Activated naive CD8-positive, alpha-beta T cell treated with anti-CD3 and anti-CD28 coated beads, Interleukin-2, amount 10 ng/mL, durations not matched to agents 7 days and 5 days (primary cell): Measurements from ENCODE around the gene ADK. TPM values are rescaled to one million over a fixed set of nuclear protein-coding genes. Genes with fewer than 3 reads are reported as not detected.

Experiments
- ATAC-seq: fragments of 150-1000 bp; cut with Tn5 transposase; one replicate; pipeline ENCODE4 v1.10.0; 2021; ENCODE audit warnings: low read depth, moderate library complexity
- POLR2A ChIA-PET: fragments of 350-600 bp; sonication (Branson Sonifier 250); formaldehyde crosslinking; loops from one replicate; lab custom pipeline; 2021; ENCODE audit warnings: antibody characterized with exemption; lab: Charles Lee
- DNase-seq: peaks from one replicate; pipeline ENCODE4 v3.0.0; 2021
- H3K27ac Mint-ChIP-seq: one replicate; pipeline ENCODE4 v1.8.0; 2022; ENCODE audit warnings: mild to moderate bottlenecking, mixed read lengths
- H3K27me3 Mint-ChIP-seq: one replicate; pipeline ENCODE4 v1.8.0; 2022; ENCODE audit warnings: mild to moderate bottlenecking, moderate library complexity, mixed read lengths
- H3K36me3 Mint-ChIP-seq: one replicate; pipeline ENCODE4 v1.8.0; 2021; ENCODE audit warnings: mild to moderate bottlenecking, mixed read lengths
- H3K4me1 Mint-ChIP-seq: one replicate; pipeline ENCODE4 v1.8.0; 2021; ENCODE audit warnings: mixed read lengths
- H3K4me3 Mint-ChIP-seq: one replicate; pipeline ENCODE4 v1.8.0; 2022; ENCODE audit warnings: mild to moderate bottlenecking, moderate library complexity, mixed read lengths
- H3K9me3 Mint-ChIP-seq: one replicate; pipeline ENCODE4 v1.8.0; 2021; ENCODE audit warnings: mixed read lengths
- total RNA-seq, 2 experiments: library from RNA; stranded (reverse); gene quantifications; one replicate each; pipeline ENCODE4 v1.2.3, GENCODE V29; 2021

Gene ADK
- total RNA-seq, 2 experiments from 2014 or later: 31.6 to 37.9 TPM

- peaks cover 6% of the 10 kb centered on the region for H3K9me3 Mint-ChIP-seq
- peaks cover 1% of the 10 kb centered on the region for H3K4me1 Mint-ChIP-seq
- peaks cover 16% of the 10 kb centered on the region for H3K36me3 Mint-ChIP-seq
- POLR2A ChIA-PET: no interaction called here
- no peaks in the 10 kb centered on the region for H3K27me3 Mint-ChIP-seq
- DNase-seq (no peak), ATAC-seq (no peak)
- H3K4me3 Mint-ChIP-seq: no peak overlapping the region
- no peak overlapping the region for H3K27ac Mint-ChIP-seq
These were observed 492.0 kb downstream of the ADK start for GRCh38 chr10:74642901-74643595.

DNA sequence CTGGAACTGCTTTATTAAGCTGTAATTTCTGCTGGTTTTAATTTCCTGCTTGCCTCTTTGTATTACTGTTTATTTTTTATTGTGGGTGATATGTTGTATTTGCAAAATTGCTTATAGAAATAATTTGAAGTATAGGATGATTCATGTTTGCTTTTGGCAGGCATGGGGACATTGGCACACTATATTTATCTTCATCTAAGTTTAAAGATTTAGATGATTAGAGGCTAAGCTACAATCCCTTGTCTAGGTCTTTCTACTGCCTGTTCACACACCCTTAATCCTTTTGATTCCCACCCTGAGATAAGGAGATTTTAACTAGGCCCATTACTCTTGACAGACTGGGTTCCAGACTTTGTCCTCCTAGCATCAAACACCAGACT lies 492.6 kb downstream of the ADK start:
- Mint-ChIP-seq H3K4me1 (peaks cover 1% of the 10 kb centered on the region), H3K4me3 (no peak overlapping the region), H3K9me3 (peaks cover 6% of the 10 kb centered on the region), H3K27me3 (no peaks in the 10 kb centered on the region), H3K27ac (no peak overlapping the region), H3K36me3 (peaks cover 17% of the 10 kb centered on the region)
- DNase-seq: no peak
- no peak for ATAC-seq
- POLR2A ChIA-PET: no interaction called here

DNA sequence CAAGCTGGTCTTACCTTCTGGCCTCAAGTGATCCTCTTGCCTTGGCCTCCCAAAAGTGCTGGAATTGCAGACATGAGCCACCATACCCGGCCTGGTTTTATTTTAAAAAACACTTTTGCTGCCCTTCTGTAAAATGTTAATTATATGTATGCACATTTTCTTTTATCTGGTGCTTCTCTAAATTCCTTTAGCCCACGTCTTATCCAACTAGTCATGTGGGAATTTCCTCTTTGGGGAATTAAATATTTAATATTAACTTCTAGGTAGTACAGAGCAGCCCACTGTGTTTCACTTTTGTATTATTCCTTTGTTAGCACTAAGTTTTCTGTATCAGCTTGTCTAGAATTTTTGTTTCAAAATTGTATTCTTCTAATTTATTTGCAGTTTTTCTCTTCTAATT lies 493.7 kb downstream of the ADK start:
- H3K4me1 Mint-ChIP-seq: peaks cover 1% of the 10 kb centered on the region
- POLR2A ChIA-PET: no interaction called here

GRCh38 chr10:74645692-74646091 lies 494.7 kb downstream of the ADK start:
- ATAC-seq: no peak
- no peak overlapping the region for H3K4me3 Mint-ChIP-seq
- peaks cover 19% of the 10 kb centered on the region for H3K36me3 Mint-ChIP-seq
- H3K27me3 Mint-ChIP-seq: no peaks in the 10 kb centered on the region
- POLR2A ChIA-PET: no interaction called here
- H3K4me1 Mint-ChIP-seq: peaks cover 1% of the 10 kb centered on the region
- no peak overlapping the region for H3K27ac Mint-ChIP-seq
- DNase-seq: no peak
- H3K9me3 Mint-ChIP-seq: peaks cover 9% of the 10 kb centered on the region

More for the DNA sequence above, 493.7 kb downstream of the ADK start:
- no peak overlapping the region for H3K27ac Mint-ChIP-seq
- no peak overlapping the region for H3K4me3 Mint-ChIP-seq
- DNase-seq (no peak), ATAC-seq (no peak)
- H3K27me3 Mint-ChIP-seq: no peaks in the 10 kb centered on the region
- H3K36me3 Mint-ChIP-seq: peaks cover 17% of the 10 kb centered on the region
- peaks cover 8% of the 10 kb centered on the region for H3K9me3 Mint-ChIP-seq

DNA sequence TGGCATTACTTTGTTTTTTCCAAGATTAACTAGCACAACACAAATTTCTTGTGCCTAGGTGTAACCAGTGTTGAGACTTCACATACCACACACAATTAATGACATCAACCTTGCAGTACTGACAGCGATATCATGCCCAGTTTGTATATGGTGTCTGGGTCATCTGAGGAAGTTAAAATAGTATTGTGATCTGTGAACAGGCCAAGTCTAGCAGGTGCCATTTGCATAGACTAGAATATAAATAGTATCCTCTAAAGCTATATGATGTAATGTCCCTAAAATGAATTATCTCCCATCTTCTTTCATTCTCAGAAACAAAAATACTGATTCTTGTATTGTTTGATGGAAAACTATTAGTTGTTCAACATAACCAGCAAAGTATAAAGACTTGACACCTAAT lies 499.6 kb downstream of the ADK start:
- Mint-ChIP-seq H3K4me3 (no peak overlapping the region), H3K4me1 (no peaks in the 10 kb centered on the region), H3K9me3 (peaks cover 3% of the 10 kb centered on the region), H3K27me3 (no peaks in the 10 kb centered on the region), H3K36me3 (peaks cover 15% of the 10 kb centered on the region), H3K27ac (no peak overlapping the region)
- ATAC-seq: no peak
- POLR2A ChIA-PET: no interaction called here
- no peak for DNase-seq

DNA sequence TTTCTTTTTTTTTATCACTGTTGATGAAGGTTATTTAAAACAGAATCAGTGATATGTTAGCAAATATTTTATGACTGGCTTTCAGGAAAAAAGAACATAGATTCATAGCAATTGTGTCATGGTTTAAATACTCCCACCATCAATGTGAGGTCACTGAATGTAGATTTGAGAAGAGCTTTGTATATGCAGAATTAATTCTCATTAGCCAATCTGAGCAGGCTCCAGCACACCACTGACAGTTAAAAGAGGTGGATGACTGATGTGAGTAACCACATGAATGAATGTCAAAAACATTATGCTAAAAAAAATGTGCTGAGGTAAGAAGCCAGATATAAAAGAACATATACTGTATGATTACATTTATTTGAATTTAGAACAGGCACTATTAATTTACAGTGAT lies 500.5 kb downstream of the ADK start:
- POLR2A ChIA-PET: no interaction called here
- DNase-seq: no peak

GRCh38 chr10:74652664-74653063 lies 501.6 kb downstream of the ADK start:
- H3K27ac Mint-ChIP-seq: no peak overlapping the region
- no peaks in the 10 kb centered on the region for H3K27me3 Mint-ChIP-seq
- peaks cover 3% of the 10 kb centered on the region for H3K9me3 Mint-ChIP-seq
- no peak for DNase-seq
- peaks cover 15% of the 10 kb centered on the region for H3K36me3 Mint-ChIP-seq
- POLR2A ChIA-PET: no interaction called here
- no peaks in the 10 kb centered on the region for H3K4me1 Mint-ChIP-seq
- no peak overlapping the region for H3K4me3 Mint-ChIP-seq
- no peak for ATAC-seq

More for the DNA sequence above, 500.5 kb downstream of the ADK start:
- Mint-ChIP-seq H3K27ac (no peak overlapping the region), H3K4me1 (no peaks in the 10 kb centered on the region), H3K9me3 (peaks cover 3% of the 10 kb centered on the region), H3K4me3 (no peak overlapping the region), H3K27me3 (no peaks in the 10 kb centered on the region), H3K36me3 (peaks cover 15% of the 10 kb centered on the region)
- no peak for ATAC-seq

- POLR2A ChIA-PET: no interaction called here
- no peaks in the 10 kb centered on the region for H3K27me3 Mint-ChIP-seq
- ATAC-seq: no peak
These were observed 507.5 kb downstream of the ADK start for GRCh38 chr10:74658511-74658910.

DNA sequence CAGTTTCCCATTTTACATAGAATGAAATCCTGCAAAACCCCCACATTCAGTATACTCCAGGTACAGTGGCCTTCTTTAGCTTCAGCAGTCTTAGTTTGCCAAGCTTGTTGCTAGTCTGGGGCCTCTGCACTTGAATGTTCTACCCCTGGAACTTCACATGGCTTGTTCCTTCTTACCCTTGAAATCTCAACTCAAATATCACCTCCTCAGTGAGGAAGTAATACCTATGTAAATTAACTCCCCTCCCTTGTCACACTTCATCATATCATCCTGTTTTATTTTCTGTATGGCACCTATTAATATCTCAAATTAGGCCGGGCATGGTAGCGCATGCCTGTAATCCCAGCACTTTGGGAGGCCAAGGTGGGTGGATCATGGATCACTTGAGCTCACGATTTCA lies 511.6 kb downstream of the ADK start:
- peaks cover 5% of the 10 kb centered on the region for H3K36me3 Mint-ChIP-seq
- POLR2A ChIA-PET: no interaction called here
- no peaks in the 10 kb centered on the region for H3K4me1 Mint-ChIP-seq
- no peaks in the 10 kb centered on the region for H3K9me3 Mint-ChIP-seq
- ATAC-seq (no peak), DNase-seq (no peak)
- H3K4me3 Mint-ChIP-seq: no peak overlapping the region
- no peaks in the 10 kb centered on the region for H3K27me3 Mint-ChIP-seq
- no peak overlapping the region for H3K27ac Mint-ChIP-seq

More at GRCh38 chr10:74658511-74658910, 507.5 kb downstream of the ADK start:
- DNase-seq: no peak
- Mint-ChIP-seq H3K9me3 (no peaks in the 10 kb centered on the region), H3K36me3 (peaks cover 13% of the 10 kb centered on the region), H3K4me1 (no peaks in the 10 kb centered on the region), H3K4me3 (no peak overlapping the region), H3K27ac (no peak overlapping the region)

DNA sequence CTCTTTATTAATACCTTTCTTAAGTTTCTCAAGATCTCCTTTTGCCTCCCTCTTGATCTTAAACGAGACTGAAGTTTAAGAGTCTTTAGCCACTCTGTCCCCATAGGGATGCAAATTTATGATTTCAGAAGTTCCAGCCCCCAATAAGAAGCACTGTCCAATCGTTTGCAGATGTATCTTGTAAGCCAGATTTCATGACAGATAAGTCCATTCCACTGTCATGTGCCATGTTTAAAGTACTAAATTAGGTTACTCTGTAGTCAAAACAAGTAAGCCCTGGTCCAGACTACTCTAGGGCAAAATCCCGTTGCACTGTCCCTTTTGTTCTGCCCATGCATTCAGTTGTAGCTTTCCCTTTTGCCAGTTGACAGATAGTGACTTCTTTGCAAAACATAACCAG lies 518.2 kb downstream of the ADK start:
- ATAC-seq (no peak), DNase-seq (no peak)
- Mint-ChIP-seq H3K27me3 (no peaks in the 10 kb centered on the region), H3K27ac (no peak overlapping the region), H3K9me3 (peaks cover 7% of the 10 kb centered on the region), H3K4me1 (no peaks in the 10 kb centered on the region), H3K4me3 (no peak overlapping the region), H3K36me3 (peaks cover 22% of the 10 kb centered on the region)
- POLR2A ChIA-PET: no interaction called here

GRCh38 chr10:74671716-74672115 lies 520.7 kb downstream of the ADK start:
- ATAC-seq (no peak), DNase-seq (no peak)
- POLR2A ChIA-PET: no interaction called here
- no peaks in the 10 kb centered on the region for H3K4me1 Mint-ChIP-seq
- H3K9me3 Mint-ChIP-seq: peaks cover 8% of the 10 kb centered on the region
- peaks cover 33% of the 10 kb centered on the region for H3K36me3 Mint-ChIP-seq
- no peak overlapping the region for H3K4me3 Mint-ChIP-seq
- no peak overlapping the region for H3K27ac Mint-ChIP-seq
- H3K27me3 Mint-ChIP-seq: no peaks in the 10 kb centered on the region

- DNase-seq: no peak
- Mint-ChIP-seq H3K27me3 (no peaks in the 10 kb centered on the region), H3K4me3 (no peak overlapping the region), H3K36me3 (peaks cover 33% of the 10 kb centered on the region), H3K4me1 (peaks cover 3% of the 10 kb centered on the region), H3K27ac (no peak overlapping the region), H3K9me3 (peaks cover 8% of the 10 kb centered on the region)
- no peak for ATAC-seq
- POLR2A ChIA-PET: no interaction called here
These were observed 521.6 kb downstream of the ADK start for GRCh38 chr10:74672430-74673165.

DNA sequence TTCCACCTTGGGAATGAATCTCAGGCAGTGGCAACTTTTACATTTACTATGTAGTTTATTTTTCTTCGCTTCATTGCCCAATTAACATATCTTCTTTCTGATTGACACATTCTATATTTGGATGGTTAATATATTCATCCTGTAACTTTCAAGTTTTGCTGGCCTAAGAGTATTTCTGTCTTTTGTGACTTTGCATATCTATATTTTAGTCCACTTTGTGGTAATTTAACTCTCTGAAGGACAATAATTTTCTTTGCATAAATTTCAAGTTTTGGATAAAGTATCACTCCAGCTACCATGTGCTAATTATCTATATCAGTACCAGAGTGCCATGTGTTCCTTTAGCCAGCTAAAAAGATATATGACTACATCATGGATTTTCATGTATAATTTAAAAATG lies 523.9 kb downstream of the ADK start:
- POLR2A ChIA-PET: no interaction called here
- no peak for DNase-seq
- Mint-ChIP-seq H3K36me3 (peaks cover 33% of the 10 kb centered on the region), H3K9me3 (peaks cover 8% of the 10 kb centered on the region), H3K4me3 (no peak overlapping the region), H3K27me3 (no peaks in the 10 kb centered on the region), H3K4me1 (peaks cover 3% of the 10 kb centered on the region), H3K27ac (no peak overlapping the region)
- no peak for ATAC-seq

- no peak overlapping the region for H3K27ac Mint-ChIP-seq
- peaks cover 8% of the 10 kb centered on the region for H3K9me3 Mint-ChIP-seq
- no peak for ATAC-seq
- H3K36me3 Mint-ChIP-seq: peaks cover 33% of the 10 kb centered on the region
- H3K4me3 Mint-ChIP-seq: no peak overlapping the region
- H3K4me1 Mint-ChIP-seq: peaks cover 3% of the 10 kb centered on the region
- H3K27me3 Mint-ChIP-seq: no peaks in the 10 kb centered on the region
- POLR2A ChIA-PET: no interaction called here
- DNase-seq: no peak
These were observed 524.5 kb downstream of the ADK start for GRCh38 chr10:74675484-74675883.
